GM21423 (cell line): ENCODE results near the gene GAL3ST2.
"Not testable (repeated sequence)": the region's sequence is repeated elsewhere in the genome, so short reads cannot be mapped to it uniquely, and the experiment has no call there.

Experiments
- ATAC-seq: cut with Tn5 transposase; IDR thresholded peaks from one replicate; pipeline ENCODE4 v1.9.1; 2021; ENCODE audit warnings: mild to moderate bottlenecking, moderate library complexity; ENCODE audit not compliant: unreplicated experiment

The GAL3ST2 gene

DNA sequence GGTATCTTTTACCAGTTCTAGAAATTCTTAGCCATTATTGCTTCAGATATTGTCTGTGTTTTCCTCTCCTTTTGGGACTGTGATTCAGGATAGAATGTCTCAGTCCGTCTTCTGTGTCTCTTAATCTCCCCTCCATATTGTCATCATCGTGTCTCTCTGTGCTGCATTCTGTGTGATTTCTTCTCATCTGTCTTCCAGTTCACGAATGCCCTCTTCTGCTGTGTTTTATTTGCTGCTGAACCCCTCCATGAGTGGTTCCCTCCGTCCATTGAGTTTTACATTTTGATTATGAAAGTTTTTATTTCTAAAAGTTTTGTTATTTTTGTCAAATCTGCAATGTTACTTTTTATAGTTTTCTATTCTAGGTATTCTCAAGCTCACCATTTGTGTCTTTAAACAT lies 30.5 kb upstream of the GAL3ST2 start:
- no peak for ATAC-seq

GRCh38 chr2:241748468-241749256 lies 28.0 kb upstream of the GAL3ST2 start:
- ATAC-seq: no peak

GRCh38 chr2:241750076-241750840 lies 26.4 kb upstream of the GAL3ST2 start:
- no peak for ATAC-seq

- no peak for ATAC-seq
Observed at GRCh38 chr2:241751152-241751551, 25.5 kb upstream of the GAL3ST2 start.

DNA sequence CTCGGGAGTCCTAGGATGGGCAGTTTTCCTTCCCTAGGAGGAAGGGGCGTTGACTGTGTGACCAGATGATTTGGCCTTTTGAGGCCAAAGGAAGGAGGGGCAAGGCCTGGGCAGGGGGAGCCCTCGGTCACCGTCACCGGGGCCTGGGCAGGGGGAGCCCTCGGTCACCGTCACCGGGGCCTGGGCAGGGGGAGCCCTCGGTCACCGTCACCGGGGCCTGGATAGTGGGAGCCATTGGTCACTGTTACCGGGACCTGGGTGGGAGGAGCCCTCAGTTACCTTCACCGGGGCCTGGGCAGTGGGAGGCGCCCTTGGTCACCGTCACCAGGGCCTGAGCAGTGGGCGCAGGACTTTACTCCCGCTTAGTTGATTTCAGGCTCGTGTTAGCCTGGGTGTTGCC lies 24.8 kb upstream of the GAL3ST2 start:
- ATAC-seq: no peak

- no peak for ATAC-seq
Observed at GRCh38 chr2:241752253-241752652, 24.4 kb upstream of the GAL3ST2 start.

DNA sequence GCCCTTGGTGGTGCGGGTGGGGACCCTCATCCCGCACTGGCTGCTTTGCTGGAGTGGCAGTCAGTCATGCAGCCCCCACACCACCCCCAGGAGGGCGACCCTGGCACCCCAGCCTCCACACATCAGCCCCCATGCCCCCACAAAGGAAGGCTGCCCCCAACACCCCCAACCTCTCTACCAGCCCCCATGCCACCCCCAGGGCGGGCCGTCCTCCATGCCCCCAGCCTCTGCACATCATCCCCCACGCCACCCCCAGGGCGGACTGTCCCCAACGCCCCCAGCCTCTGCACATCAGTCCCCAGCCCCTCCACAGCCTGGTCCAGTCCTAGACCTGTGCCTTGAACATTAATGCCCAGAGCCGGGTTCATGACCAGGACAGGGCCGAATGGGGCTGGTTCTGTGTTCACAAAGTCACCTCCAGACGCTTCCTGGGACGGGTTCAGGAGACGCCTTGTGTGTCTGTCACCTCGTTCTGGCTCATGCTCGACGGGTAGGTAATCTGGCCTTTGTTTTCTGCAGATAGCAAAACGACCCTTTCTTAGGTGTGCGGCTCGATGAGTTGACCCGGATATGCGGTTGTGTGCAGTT lies 23.8 kb upstream of the GAL3ST2 start:
- no peak for ATAC-seq

- no peak for ATAC-seq
Observed at GRCh38 chr2:241753493-241753892, 23.1 kb upstream of the GAL3ST2 start.

- ATAC-seq: no peak
Observed at GRCh38 chr2:241754042-241754441, 22.6 kb upstream of the GAL3ST2 start.

- no peak for ATAC-seq
Observed at GRCh38 chr2:241755166-241755565, 21.5 kb upstream of the GAL3ST2 start.

- ATAC-seq: no peak
Observed at GRCh38 chr2:241755777-241756176, 20.8 kb upstream of the GAL3ST2 start.

GRCh38 chr2:241759067-241759807 lies 17.4 kb upstream of the GAL3ST2 start:
- ATAC-seq: no peak

DNA sequence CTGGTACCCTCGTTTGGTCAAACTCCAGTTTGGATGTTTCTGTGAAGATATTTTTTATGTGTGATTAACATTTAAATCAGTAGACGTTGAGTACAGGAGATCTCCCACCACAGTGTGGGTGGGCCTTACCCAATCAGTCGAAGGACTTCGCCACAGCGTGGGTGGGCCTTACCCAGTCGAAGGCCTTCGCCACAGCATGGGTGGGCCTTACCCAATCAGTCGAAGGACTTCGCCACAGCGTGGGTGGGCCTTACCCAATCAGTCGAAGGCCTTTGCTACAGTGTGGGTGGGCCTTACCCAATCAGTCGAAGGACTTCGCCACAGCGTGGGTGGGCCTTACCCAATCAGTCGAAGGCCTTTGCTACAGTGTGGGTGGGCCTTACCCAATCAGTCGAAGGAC lies 16.7 kb upstream of the GAL3ST2 start:
- ATAC-seq: not testable (repeated sequence)

DNA sequence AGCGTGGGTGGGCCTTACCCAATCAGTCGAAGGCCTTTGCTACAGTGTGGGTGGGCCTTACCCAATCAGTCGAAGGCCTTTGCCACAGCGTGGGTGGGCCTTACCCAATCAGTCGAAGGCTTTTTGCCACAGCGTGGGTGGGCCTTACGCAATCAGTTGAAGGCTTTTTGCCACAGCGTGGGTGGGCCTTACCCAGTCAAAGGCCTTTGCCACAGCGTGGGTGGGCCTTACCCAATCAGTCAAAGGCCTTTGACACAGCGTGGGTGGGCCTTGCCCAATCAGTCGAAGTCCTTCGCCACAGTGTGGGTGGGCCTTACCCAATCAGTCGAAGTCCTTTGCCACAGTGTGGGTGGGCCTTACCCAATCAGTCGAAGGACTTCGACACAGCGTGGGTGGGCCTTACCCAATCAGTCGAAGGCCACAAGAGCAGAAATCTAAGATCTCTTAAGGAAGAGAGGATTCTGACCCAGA lies 16.3 kb upstream of the GAL3ST2 start:
- no peak for ATAC-seq

- ATAC-seq: no peak
Observed at GRCh38 chr2:241762321-241762932, 14.2 kb upstream of the GAL3ST2 start.

- peak; percentile 74 for ATAC-seq
Observed at GRCh38 chr2:241762933-241763369, 13.7 kb upstream of the GAL3ST2 start.

GRCh38 chr2:241763551-241764274 lies 12.9 kb upstream of the GAL3ST2 start:
- ATAC-seq: no peak

DNA sequence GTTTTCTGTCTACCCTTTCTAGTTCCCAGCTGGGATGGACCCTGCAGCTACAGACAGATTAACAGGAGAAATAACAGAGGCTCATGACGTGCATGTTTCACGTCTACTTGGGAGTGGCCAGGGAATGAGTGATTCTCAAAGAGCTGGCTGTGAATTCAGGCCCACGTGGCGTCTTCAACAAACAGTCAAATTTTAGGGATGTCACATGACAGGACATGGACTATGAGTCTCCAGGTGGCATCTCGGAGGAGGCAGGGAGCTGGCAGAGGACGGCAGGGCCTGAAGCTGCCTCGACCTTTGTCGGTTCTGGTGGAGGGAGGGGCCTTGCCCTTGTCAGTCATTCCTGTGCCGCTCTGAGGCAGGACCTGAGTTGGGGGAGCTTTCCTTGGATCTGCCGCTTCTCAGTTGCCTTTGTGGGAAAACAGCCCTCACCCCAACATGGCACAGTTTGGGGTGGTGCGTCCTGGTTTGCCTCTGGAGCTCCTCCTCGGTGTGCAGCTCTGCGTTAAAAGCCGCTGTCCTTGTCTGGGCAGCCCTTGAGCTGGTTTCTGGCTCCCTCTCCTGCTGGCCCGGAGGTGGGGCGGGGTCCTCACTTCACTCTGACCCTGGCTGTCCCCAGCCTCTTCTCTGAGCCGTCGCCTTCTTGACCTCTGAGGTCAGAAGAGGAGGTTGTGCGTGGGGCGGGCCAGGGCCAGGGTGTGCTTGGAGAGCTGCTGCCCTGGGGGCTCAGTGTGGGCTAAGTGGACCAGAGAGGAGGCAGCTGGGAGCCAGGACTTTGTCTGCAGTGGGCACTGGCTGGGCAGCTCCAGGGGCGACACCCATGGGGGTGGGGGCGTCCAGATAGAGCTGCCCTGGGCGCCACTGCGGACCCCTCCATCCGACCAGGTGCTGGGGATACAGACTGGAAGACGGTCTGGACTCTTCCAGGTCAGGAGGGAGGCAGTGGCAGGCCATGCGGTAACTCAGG lies 12.1 kb upstream of the GAL3ST2 start:
- no peak for ATAC-seq
